Ecto neural progenitor cell (in vitro differentiated cells): ENCODE data around the gene INO80.

Source experiments
- DNase-seq: peaks from one replicate; pipeline ENCODE4 v3.0.0-alpha.2; 2018; ENCODE audit warnings: low spot score

The INO80 gene

GRCh38 chr15:41047474-41047873, 68.6 kb downstream of the INO80 start:
- DNase-seq, result no peak

GRCh38 chr15:41043276-41043951, 72.7 kb downstream of the INO80 start:
- no peak for DNase-seq

GRCh38 chr15:41042851-41043250, 73.2 kb downstream of the INO80 start:
- DNase-seq, result no peak

DNA sequence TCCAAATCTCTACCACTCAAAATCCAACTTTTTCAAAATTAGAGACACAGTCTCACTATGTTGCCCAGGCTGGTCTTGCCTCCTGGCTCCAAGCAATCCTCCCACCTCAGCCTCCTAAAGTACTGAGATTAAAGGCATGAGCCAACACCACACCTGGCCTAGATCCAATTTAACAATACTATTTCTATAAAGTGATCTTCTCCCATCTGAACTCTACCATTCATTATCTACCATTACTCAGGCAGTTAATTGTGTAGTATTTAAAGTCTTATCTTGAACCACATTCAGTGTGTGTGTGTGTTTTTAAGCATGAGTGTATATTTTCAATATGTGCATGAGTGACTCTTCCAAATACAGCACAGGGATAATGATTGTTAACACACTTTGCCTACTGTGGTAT, 77.0 kb downstream of the INO80 start:
- DNase-seq, result no peak

DNA sequence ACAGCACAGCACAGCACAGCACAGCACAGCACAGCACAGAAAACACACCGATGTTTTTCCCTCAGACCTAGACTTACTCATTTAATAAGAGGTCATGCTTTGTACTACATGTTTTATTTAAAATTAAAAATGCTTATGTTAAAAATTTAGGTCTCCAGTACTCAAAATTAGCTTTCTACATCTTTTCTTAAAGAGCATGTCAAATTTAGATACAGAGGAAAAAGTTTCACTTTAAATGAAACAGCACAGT, 84.1 kb downstream of the INO80 start:
- DNase-seq, result no peak

- DNase-seq, result no peak
Observed at GRCh38 chr15:41031232-41032078, 84.6 kb downstream of the INO80 start.

DNA sequence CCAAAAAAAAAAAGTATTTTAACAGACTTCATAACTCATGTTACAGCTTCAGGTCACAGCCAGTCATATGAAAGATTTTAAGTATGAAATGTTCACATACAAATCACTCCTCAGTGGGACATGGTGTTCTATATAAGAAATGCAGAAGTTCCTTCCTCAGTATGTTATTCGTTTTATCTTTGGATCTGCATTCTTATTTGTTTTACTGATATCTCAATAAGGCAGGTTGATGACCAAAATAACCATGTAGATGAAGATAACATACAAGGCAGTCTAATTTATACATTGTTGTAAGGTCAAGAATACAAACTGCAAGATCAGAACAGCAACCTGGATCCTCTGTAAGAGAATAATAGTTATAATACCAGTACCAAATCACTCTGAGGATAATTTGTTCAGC, 87.2 kb downstream of the INO80 start:
- no peak for DNase-seq

- no peak for DNase-seq
Observed at GRCh38 chr15:41025393-41025792, 90.7 kb downstream of the INO80 start.

- DNase-seq, result no peak
Observed at GRCh38 chr15:41024885-41025284, 91.2 kb downstream of the INO80 start.

DNA sequence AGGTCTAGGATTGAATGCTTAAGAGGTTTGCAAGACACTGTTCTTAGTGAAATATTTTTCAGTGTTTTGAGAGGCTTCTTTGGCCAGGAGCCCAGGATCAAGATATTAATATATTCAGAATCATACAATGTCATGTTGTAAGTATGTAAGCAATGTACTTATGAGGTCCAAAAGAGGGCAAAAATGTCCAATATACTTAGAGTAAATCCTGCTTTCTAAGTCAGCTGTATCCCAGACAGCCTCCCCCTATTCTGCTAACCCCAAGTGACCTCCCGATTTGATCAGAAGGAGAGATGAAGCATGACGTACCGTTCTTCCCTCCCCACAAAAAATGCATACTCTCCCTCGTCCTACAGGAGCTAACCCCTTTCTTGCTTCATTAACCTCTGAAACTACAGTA, 91.9 kb downstream of the INO80 start:
- no peak for DNase-seq

GRCh38 chr15:41022487-41023090, 93.5 kb downstream of the INO80 start:
- peak; percentile 55 for DNase-seq

GRCh38 chr15:41020829-41021228, 95.3 kb downstream of the INO80 start:
- DNase-seq, result no peak

DNA sequence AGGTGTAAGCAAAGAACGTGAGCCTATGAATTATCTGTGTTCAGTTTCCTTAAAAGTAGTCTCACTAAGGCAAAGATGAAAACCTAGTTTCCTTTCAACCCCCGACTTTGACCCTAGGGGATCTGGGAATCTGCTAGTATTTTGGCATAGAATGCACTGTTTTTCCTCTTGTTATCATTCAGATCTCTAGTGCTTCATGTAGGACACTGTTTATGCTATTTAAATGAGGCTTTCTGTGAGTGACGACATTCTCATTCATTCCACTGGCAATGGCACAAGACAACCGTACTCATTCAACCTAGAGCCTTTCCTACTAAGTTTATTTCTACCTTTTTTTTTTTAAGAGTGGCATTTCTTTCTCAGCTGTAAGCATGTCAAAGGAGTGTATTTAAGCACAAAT, 95.8 kb downstream of the INO80 start:
- no peak for DNase-seq

GRCh38 chr15:41019174-41019573, 96.9 kb downstream of the INO80 start:
- DNase-seq, result no peak

DNA sequence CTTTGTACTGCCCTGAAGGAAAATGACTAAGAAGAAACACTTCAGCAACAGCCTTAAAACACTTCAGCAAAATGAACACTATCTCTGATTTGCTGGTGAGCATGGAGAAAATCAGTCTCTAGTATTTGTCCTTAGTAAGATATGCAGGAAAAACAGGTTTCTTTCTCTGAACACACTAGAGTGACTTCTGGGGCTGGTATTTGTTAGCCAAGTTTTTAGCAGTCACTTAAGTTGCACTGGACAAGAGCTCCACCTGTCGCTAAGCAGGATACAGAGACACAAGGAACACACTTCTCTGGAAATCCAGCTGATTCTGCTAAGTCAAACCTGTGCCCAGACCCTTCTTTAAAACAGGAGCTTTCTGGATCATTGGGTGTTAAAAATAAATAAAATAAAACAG, 97.5 kb downstream of the INO80 start:
- DNase-seq, result no peak

GRCh38 chr15:41017066-41017735, 98.9 kb downstream of the INO80 start:
- DNase-seq, result no peak

GRCh38 chr15:41013691-41014414, 102.2 kb downstream of the INO80 start:
- DNase-seq, result no peak

- no peak for DNase-seq
Observed at GRCh38 chr15:41011055-41011815, 104.8 kb downstream of the INO80 start.

DNA sequence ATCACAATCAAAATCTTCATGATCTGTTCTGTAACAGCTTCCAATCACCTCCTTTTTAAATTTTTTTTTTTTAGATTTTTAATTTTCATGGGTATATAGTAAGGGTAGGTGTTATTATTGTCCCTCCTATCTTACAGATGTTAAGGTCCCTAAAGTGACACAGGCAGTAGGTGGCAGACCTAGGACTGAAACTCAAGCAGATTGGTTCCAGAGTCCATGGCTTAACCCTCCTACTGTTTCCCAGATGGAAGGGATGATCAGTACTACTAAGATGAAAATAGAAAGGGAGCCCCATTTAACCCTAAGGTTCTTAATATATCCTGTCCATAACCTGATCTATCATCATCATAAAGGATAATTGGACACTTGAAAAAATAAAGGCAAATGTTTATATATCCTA, 105.7 kb downstream of the INO80 start:
- no peak for DNase-seq

DNA sequence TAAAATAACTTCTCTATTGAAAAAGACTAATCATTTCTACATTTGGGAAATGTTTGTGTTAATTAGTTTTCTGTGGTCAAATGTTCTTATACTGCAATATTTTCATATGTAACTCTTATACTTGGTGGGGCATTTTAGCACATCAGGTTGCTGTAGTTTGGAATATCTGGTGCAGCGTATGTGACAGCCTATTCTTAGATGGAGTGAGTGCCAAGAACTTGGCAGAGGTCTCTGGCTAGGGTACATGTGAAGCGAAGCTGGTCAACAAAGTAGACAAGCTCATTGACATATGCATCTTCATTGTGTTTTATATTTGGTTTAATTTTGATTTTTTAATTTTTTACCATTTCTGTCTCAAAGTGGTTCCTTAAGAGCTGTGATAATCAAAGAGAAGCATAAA, 109.6 kb downstream of the INO80 start:
- no peak for DNase-seq

GRCh38 chr15:41004490-41004889, 111.6 kb downstream of the INO80 start:
- DNase-seq, result no peak
